HFF-Myc (cell line): ENCODE data around the gene CIBAR2.

Source experiments
- DNase-seq: peaks from one replicate; pipeline ENCODE4 v3.0.0-alpha.2; 2011; ENCODE audit warnings: low read depth; ENCODE audit errors: extremely low read depth
- H3K4me3 ChIP-seq: replicated peaks from 2 replicates; pipeline ENCODE4 v1.5.1; 2011; ENCODE audit warnings: low read depth, mild to moderate bottlenecking, control low read depth, low read length
- CTCF ChIP-seq: IDR thresholded peaks from 2 replicates; pipeline ENCODE4 v1.5.1; 2012; ENCODE audit warnings: mild to moderate bottlenecking, low read depth, low read length, control low read depth; ENCODE audit errors: missing control alignments

CIBAR2 gene

GRCh38 chr16:85112364-85112763 is at the start of gene CIBAR2:
CIBAR2 (minus strand) TSS chr16:85112472; CDS start chr16:85112352, 120 bp downstream.
- no peak for DNase-seq
- no peak within 1 kb of the TSS for H3K4me3 ChIP-seq
- no peak for TF ChIP-seq CTCF

GRCh38 chr16:85159179-85159980 is 47.1 kb upstream of the CIBAR2 start:
- TF ChIP-seq CTCF, result no peak
- no peak for DNase-seq
- no peak overlapping the region for H3K4me3 ChIP-seq

GRCh38 chr16:85158743-85159178 is 46.5 kb upstream of the CIBAR2 start:
- H3K4me3 ChIP-seq, result no peak overlapping the region
- no peak for TF ChIP-seq CTCF
- no peak for DNase-seq

GRCh38 chr16:85157813-85158742 is 45.8 kb upstream of the CIBAR2 start:
- no peak overlapping the region for H3K4me3 ChIP-seq
- DNase-seq, result no peak
- no peak for TF ChIP-seq CTCF

GRCh38 chr16:85157372-85157771 is 45.1 kb upstream of the CIBAR2 start:
- no peak overlapping the region for H3K4me3 ChIP-seq
- TF ChIP-seq CTCF, result no peak
- DNase-seq, result no peak

- no peak overlapping the region for H3K4me3 ChIP-seq
- no peak for DNase-seq
- TF ChIP-seq CTCF, result no peak
Observed at GRCh38 chr16:85156869-85157268, 44.6 kb upstream of the CIBAR2 start.
